ENCODE measurements around the gene SLC9A1.
A peak's percentile ranks its signal among the peaks of the same experiment; 100 is the strongest.

The SLC9A1 gene

DNA sequence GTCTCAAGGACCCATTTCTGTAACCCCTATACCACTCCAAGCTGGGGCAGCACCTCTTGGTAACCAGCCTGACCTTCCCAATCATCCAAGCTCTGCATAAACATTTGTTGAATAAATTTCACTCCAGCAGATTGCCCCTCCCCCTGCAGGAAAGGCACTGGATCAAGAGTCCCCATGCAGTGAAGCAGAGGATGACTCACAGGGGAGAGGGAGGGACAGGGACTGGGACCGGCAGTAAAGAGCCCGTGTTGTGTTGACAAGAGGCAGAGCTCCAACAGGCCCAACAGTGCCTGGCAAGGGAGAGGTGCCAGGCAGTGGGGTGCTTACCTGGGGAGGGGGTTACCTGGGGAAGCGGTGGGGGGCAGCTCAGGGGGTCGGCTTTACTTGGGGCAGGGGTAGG is 32.3 kb downstream of the SLC9A1 start (continued):
- TF ChIP-seq, protein P1, sequence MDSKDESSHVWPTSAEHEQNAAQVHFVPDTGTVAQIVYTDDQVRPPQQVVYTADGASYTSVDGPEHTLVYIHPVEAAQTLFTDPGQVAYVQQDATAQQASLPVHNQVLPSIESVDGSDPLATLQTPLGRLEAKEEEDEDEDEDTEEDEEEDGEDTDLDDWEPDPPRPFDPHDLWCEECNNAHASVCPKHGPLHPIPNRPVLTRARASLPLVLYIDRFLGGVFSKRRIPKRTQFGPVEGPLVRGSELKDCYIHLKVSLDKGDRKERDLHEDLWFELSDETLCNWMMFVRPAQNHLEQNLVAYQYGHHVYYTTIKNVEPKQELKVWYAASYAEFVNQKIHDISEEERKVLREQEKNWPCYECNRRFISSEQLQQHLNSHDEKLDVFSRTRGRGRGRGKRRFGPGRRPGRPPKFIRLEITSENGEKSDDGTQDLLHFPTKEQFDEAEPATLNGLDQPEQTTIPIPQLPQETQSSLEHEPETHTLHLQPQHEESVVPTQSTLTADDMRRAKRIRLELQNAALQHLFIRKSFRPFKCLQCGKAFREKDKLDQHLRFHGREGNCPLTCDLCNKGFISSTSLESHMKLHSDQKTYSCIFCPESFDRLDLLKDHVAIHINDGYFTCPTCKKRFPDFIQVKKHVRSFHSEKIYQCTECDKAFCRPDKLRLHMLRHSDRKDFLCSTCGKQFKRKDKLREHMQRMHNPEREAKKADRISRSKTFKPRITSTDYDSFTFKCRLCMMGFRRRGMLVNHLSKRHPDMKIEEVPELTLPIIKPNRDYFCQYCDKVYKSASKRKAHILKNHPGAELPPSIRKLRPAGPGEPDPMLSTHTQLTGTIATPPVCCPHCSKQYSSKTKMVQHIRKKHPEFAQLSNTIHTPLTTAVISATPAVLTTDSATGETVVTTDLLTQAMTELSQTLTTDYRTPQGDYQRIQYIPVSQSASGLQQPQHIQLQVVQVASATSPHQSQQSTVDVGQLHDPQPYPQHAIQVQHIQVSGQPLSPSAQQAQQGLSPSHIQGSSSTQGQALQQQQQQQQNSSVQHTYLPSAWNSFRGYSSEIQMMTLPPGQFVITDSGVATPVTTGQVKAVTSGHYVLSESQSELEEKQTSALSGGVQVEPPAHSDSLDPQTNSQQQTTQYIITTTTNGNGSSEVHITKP (tag by site-specific recombination; IDR thresholded peaks at IDR 0.05) = peak; percentile 19; the same call in 1 of the 2 replicates
- TF ChIP-seq ZNF747 (tag by site-specific recombination; IDR thresholded peaks at IDR 0.05) = no peak
- TF ChIP-seq YY2 (tag by site-specific recombination; IDR thresholded peaks at IDR 0.05) = no peak
- peak; percentile 51 for TF ChIP-seq ZNF366 (tag by site-specific recombination; conservative IDR thresholded peaks at IDR 0.05)
- TF ChIP-seq ZNF2 (tag by site-specific recombination; IDR thresholded peaks at IDR 0.05) = no peak
- no peak for TF ChIP-seq ZNF426 (tag by site-specific recombination; IDR thresholded peaks at IDR 0.05)
- TF ChIP-seq YY1 (tag by site-specific recombination; IDR thresholded peaks at IDR 0.05) = no peak
- TF ChIP-seq, protein P2, sequence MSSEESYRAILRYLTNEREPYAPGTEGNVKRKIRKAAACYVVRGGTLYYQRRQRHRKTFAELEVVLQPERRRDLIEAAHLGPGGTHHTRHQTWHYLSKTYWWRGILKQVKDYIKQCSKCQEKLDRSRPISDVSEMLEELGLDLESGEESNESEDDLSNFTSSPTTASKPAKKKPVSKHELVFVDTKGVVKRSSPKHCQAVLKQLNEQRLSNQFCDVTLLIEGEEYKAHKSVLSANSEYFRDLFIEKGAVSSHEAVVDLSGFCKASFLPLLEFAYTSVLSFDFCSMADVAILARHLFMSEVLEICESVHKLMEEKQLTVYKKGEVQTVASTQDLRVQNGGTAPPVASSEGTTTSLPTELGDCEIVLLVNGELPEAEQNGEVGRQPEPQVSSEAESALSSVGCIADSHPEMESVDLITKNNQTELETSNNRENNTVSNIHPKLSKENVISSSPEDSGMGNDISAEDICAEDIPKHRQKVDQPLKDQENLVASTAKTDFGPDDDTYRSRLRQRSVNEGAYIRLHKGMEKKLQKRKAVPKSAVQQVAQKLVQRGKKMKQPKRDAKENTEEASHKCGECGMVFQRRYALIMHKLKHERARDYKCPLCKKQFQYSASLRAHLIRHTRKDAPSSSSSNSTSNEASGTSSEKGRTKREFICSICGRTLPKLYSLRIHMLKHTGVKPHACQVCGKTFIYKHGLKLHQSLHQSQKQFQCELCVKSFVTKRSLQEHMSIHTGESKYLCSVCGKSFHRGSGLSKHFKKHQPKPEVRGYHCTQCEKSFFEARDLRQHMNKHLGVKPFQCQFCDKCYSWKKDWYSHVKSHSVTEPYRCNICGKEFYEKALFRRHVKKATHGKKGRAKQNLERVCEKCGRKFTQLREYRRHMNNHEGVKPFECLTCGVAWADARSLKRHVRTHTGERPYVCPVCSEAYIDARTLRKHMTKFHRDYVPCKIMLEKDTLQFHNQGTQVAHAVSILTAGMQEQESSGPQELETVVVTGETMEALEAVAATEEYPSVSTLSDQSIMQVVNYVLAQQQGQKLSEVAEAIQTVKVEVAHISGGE (tag by site-specific recombination; conservative IDR thresholded peaks at IDR 0.05; ENCODE audit: low read depth) = no peak; the same call in 1 of the 2 replicates
- TF ChIP-seq ZNF629 (tag by site-specific recombination; IDR thresholded peaks at IDR 0.05) = peak; percentile 30; the same call in 1 of the 2 replicates
- TF ChIP-seq KLF9 (tag by site-specific recombination; IDR thresholded peaks at IDR 0.05; ENCODE audit: low read depth) = 0 out of 2 replicates have a peak, but pooled peaks have one; percentile 16
- TF ChIP-seq FEZF1 (tag by site-specific recombination; IDR thresholded peaks at IDR 0.05) = no peak
- TF ChIP-seq ZNF473 (tag by site-specific recombination; IDR thresholded peaks at IDR 0.05) = no peak
- no peak for TF ChIP-seq ZNF311 (tag by site-specific recombination; IDR thresholded peaks at IDR 0.05; ENCODE audit: borderline replicate concordance)
- no peak for TF ChIP-seq ZNF776 (tag by site-specific recombination; IDR thresholded peaks at IDR 0.05; ENCODE audit: borderline replicate concordance)
- no peak for TF ChIP-seq BCL6B (tag by site-specific recombination; IDR thresholded peaks at IDR 0.05)
- TF ChIP-seq ZBTB1 (tag by site-specific recombination; IDR thresholded peaks at IDR 0.05) = no peak
- TF ChIP-seq ZNF548 (tag by site-specific recombination; IDR thresholded peaks at IDR 0.05) = no peak
- TF ChIP-seq ZNF24 (tag by site-specific recombination; IDR thresholded peaks at IDR 0.05) = no peak
- no peak for TF ChIP-seq ZNF791 (tag by site-specific recombination; IDR thresholded peaks at IDR 0.05)
- no peak for TF ChIP-seq KLF7 (tag by site-specific recombination; IDR thresholded peaks at IDR 0.05; ENCODE audit: borderline replicate concordance)
- TF ChIP-seq ZNF341 (tag by site-specific recombination; IDR thresholded peaks at IDR 0.05; ENCODE audit: low read depth) = peak; percentile 63
- TF ChIP-seq SP7 (tag by site-specific recombination; IDR thresholded peaks at IDR 0.05) = peak; percentile 44
- TF ChIP-seq ZIC2 (tag by site-specific recombination; IDR thresholded peaks at IDR 0.05) = peak; percentile 83
- no peak for TF ChIP-seq ZBTB49 (tag by site-specific recombination; IDR thresholded peaks at IDR 0.05; ENCODE audit: low read depth)
- peak; percentile 31; the same call in 1 of the 2 replicates for TF ChIP-seq KLF17 (tag by site-specific recombination; IDR thresholded peaks at IDR 0.05)
- 0 out of 2 replicates have a peak, but pooled peaks have one; percentile 25 for TF ChIP-seq ZBTB17 (tag by site-specific recombination; IDR thresholded peaks at IDR 0.05)
- no peak for TF ChIP-seq ZNF140 (tag by site-specific recombination; IDR thresholded peaks at IDR 0.05)
- TF ChIP-seq ZNF664 (tag by site-specific recombination; IDR thresholded peaks at IDR 0.05) = no peak

Data from HEK293 (cell line).